CD14-positive monocyte (primary cell): Measurements from ENCODE around the gene MORC2. TPM values are rescaled to one million over a fixed set of nuclear protein-coding genes. Genes with fewer than 3 reads are reported as not detected.
A peak's percentile ranks its signal among the peaks of the same experiment; 100 is the strongest.

Source experiments
- DNase-seq, 3 donors: peaks; one replicate each; pipeline ENCODE4 v3.0.0-alpha.2; 2011 to 2022
- H2AFZ ChIP-seq: 2 replicates; pipeline ENCODE4 v1.6.0; 2012; ENCODE audit warnings: mild to moderate bottlenecking, low read depth, low read length, inconsistent platforms; ENCODE audit not compliant: insufficient read depth, poor library complexity, severe bottlenecking
- H3K27ac ChIP-seq, 2 donors: 1 replicate in 1 of 2; 2 replicates in 1 of 2; pipeline ENCODE4 v1.5.1; 2012 to 2013; ENCODE audit warnings: low read length in 2 of 2, control low read depth in 1 of 2, inconsistent platforms in 1 of 2, low read depth in 1 of 2, mild to moderate bottlenecking in 1 of 2
- H3K27me3 ChIP-seq, 2 donors: one replicate each; pipeline versions ENCODE4 v1.6.0 to v1.6.1; 2011 to 2013; ENCODE audit warnings: low read length in 2 of 2; ENCODE audit not compliant: control insufficient read depth in 2 of 2, insufficient read depth in 2 of 2
- H3K36me3 ChIP-seq, 2 donors: replicated peaks in 1 of 2; 1 replicate in 1 of 2; 2 replicates in 1 of 2; pipeline versions ENCODE4 v1.5.1 to v1.6.1; 2012 to 2013; ENCODE audit warnings: low read length in 2 of 2, control low read depth in 1 of 2, inconsistent platforms in 1 of 2, mild to moderate bottlenecking in 1 of 2; ENCODE audit not compliant: insufficient read depth in 2 of 2, control insufficient read depth in 1 of 2
- H3K4me1 ChIP-seq, 2 donors: 1 replicate in 1 of 2; 2 replicates in 1 of 2; pipeline versions ENCODE4 v1.5.1 to v1.6.1; 2012 to 2013; ENCODE audit warnings: low read length in 2 of 2, control low read depth in 1 of 2, inconsistent platforms in 1 of 2, mild to moderate bottlenecking in 1 of 2, moderate library complexity in 1 of 2; ENCODE audit not compliant: insufficient read depth in 2 of 2, control insufficient read depth in 1 of 2
- H3K4me2 ChIP-seq: replicated peaks from 2 replicates; pipeline ENCODE3; 2012; ENCODE audit warnings: low read length, moderate library complexity, mild to moderate bottlenecking; ENCODE audit not compliant: poor library complexity, severe bottlenecking; ENCODE audit errors: extremely low read depth
- H3K4me3 ChIP-seq, 3 experiments: fragments of 200-600 bp in 1 of 3; sonication (generic) in 1 of 3; replicated peaks in 1 of 3; 1 replicate in 2 of 3; 2 replicates in 1 of 3; pipeline ENCODE4 v1.5.1; 2011 to 2013; ENCODE audit warnings: low read length in 3 of 3, mild to moderate bottlenecking in 3 of 3, control low read depth in 2 of 3, low read depth in 2 of 3, inconsistent platforms in 1 of 3, moderate library complexity in 1 of 3
- H3K79me2 ChIP-seq: 2 replicates; pipeline ENCODE4 v1.6.0; 2012; ENCODE audit warnings: mild to moderate bottlenecking, control low read depth, inconsistent platforms, low read length, moderate library complexity; ENCODE audit not compliant: insufficient read depth
- H3K9ac ChIP-seq: 2 replicates; pipeline ENCODE4 v1.6.0; 2017; ENCODE audit warnings: low read length, mild to moderate bottlenecking; ENCODE audit not compliant: insufficient read depth, poor library complexity, severe bottlenecking
- H3K9me3 ChIP-seq, 2 donors: replicated peaks in 1 of 2; 1 replicate in 1 of 2; 2 replicates in 1 of 2; pipeline versions ENCODE4 v1.5.1 to v1.6.1; 2012 to 2013; ENCODE audit warnings: low read length in 2 of 2, control low read depth in 1 of 2; ENCODE audit not compliant: control insufficient read depth in 1 of 2, insufficient read depth in 1 of 2
- H4K20me1 ChIP-seq: 2 replicates; pipeline ENCODE4 v1.6.0; 2012; ENCODE audit warnings: mild to moderate bottlenecking, low read length, control low read depth, moderate library complexity; ENCODE audit not compliant: insufficient read depth
- H3K27ac Mint-ChIP-seq, 7 donors: one replicate each; pipeline ENCODE4 v1.8.0; 2020; ENCODE audit warnings: mild to moderate bottlenecking in 7 of 7, mixed read lengths in 7 of 7, moderate library complexity in 6 of 7, inconsistent platforms in 2 of 7
- H3K27me3 Mint-ChIP-seq, 3 donors: one replicate each; pipeline ENCODE4 v1.8.0; 2021 to 2022; ENCODE audit warnings: low read depth in 3 of 3, mild to moderate bottlenecking in 3 of 3, mixed read lengths in 3 of 3, moderate library complexity in 3 of 3, inconsistent platforms in 1 of 3
- H3K36me3 Mint-ChIP-seq, 2 donors: one replicate each; pipeline ENCODE4 v1.8.0; 2020; ENCODE audit warnings: mixed read lengths in 2 of 2, inconsistent platforms in 1 of 2, mild to moderate bottlenecking in 1 of 2
- H3K4me1 Mint-ChIP-seq: one replicate; pipeline ENCODE4 v1.8.0; 2020; ENCODE audit warnings: mild to moderate bottlenecking, mixed read lengths
- H3K4me3 Mint-ChIP-seq, 2 donors: one replicate each; pipeline ENCODE4 v1.8.0; 2020; ENCODE audit warnings: mild to moderate bottlenecking in 2 of 2, mixed read lengths in 2 of 2, moderate library complexity in 1 of 2
- H3K9me3 Mint-ChIP-seq, 7 donors: one replicate each; pipeline ENCODE4 v1.8.0; 2020 to 2022; ENCODE audit warnings: mixed read lengths in 7 of 7, mild to moderate bottlenecking in 6 of 7, moderate library complexity in 6 of 7, inconsistent platforms in 2 of 7
- CTCF ChIP-seq: fragments of 200-600 bp; IDR thresholded peaks from one replicate; pipeline ENCODE4 v1.8.0; 2022; ENCODE audit warnings: antibody characterized with exemption, mild to moderate bottlenecking
- WGBS: methylation state at CpG from one replicate; pipeline ENCODE4 v1.1.5; 2013; ENCODE audit warnings: missing lambda C conversion rate; ENCODE audit not compliant: insufficient coverage; 5-methylcytosine and 5-hydroxymethylcytosine counted together
- intact Hi-C, 2 donors: fragments of 100-400 bp; cut with micrococcal nuclease; formaldehyde crosslinking; loops; one replicate each; pipeline versions ENCODE4 v1.15.0 to v1.15.1; 2023
- polyA plus RNA-seq, 3 donors: library from polyadenylated mRNA; depleted of rRNA in 1 of 3; unstranded in 2 of 3; stranded (reverse) in 1 of 3; fragments of 300-500 nt in 2 of 3; fragments of >200 nt in 1 of 3; fragmentation: Illumina TruSeq in 2 of 3; gene quantifications; 1 replicate in 2 of 3; 2 replicates in 1 of 3; pipeline ENCODE4 v1.2.3, GENCODE V29; 2012 to 2021

The MORC2 gene
- polyA plus RNA-seq, 3 donors, result 2.1 to 6.0 (median 2.4) TPM

- H3K9ac ChIP-seq, result no peak overlapping the region
These were observed 35.9 kb downstream of the MORC2 start for GRCh38 chr22:30932661-30933060.

GRCh38 chr22:30931541-30932300, 36.9 kb downstream of the MORC2 start:
- Mint-ChIP-seq H3K4me1 (no peaks in the 10 kb centered on the region), H3K27ac (peak overlapping the region in 2 of 7 donors; percentile 1 to 4), H3K4me3 (no peak overlapping the region), H3K36me3 (peaks cover 91 to 93% of the 10 kb centered on the region in 2 donors), H3K9me3 (no peaks in the 10 kb centered on the region), H3K27me3 (peaks cover 0 to 3% (median 0%) of the 10 kb centered on the region in 3 donors)
- Histone ChIP-seq H3K27me3 (no peaks in the 10 kb centered on the region), H4K20me1 (no peaks in the 10 kb centered on the region), H3K4me2 (no peak overlapping the region), H2AFZ (no peak overlapping the region), H3K4me3 (no peak overlapping the region), H3K27ac (no peak overlapping the region), H3K36me3 (peaks cover 82 to 98% of the 10 kb centered on the region in 2 donors), H3K9ac (no peak overlapping the region), H3K79me2 (no peaks in the 10 kb centered on the region), H3K4me1 (no peaks in the 10 kb centered on the region), H3K9me3 (no peaks in the 10 kb centered on the region)
- intact Hi-C loops, result no loop called here
- no peak for DNase-seq
- WGBS, result 95% methylated on average over 2 of the region's 4 CpGs
- no peak for TF ChIP-seq CTCF

More at GRCh38 chr22:30932661-30933060, 35.9 kb downstream of the MORC2 start:
- H3K27me3 ChIP-seq, result no peaks in the 10 kb centered on the region
- H3K36me3 ChIP-seq, result peaks cover 82 to 98% of the 10 kb centered on the region in 2 donors
- H3K79me2 ChIP-seq, result no peaks in the 10 kb centered on the region
- no peak for TF ChIP-seq CTCF
- no peak overlapping the region for H3K4me2 ChIP-seq
- no peak overlapping the region for H3K4me3 Mint-ChIP-seq
- peaks cover 91 to 93% of the 10 kb centered on the region in 2 donors for H3K36me3 Mint-ChIP-seq
- H3K4me1 Mint-ChIP-seq, result no peaks in the 10 kb centered on the region
- no peaks in the 10 kb centered on the region for H3K27me3 Mint-ChIP-seq
- no peaks in the 10 kb centered on the region for H3K4me1 ChIP-seq
- H2AFZ ChIP-seq, result no peak overlapping the region
- peak overlapping the region in 1 of 7 donors; percentile 21 for H3K27ac Mint-ChIP-seq
- no peak overlapping the region for H3K27ac ChIP-seq
- no peak for DNase-seq
- WGBS, result over 99% methylated on average over 13 of the region's 16 CpGs
- no peaks in the 10 kb centered on the region for H4K20me1 ChIP-seq
- H3K4me3 ChIP-seq, result no peak overlapping the region
- H3K9me3 Mint-ChIP-seq, result no peaks in the 10 kb centered on the region
- intact Hi-C loops, result no loop called here
- H3K9me3 ChIP-seq, result no peaks in the 10 kb centered on the region
